ENCODE results near the gene VWF. TPM values are rescaled to one million over a fixed set of nuclear protein-coding genes. Genes with fewer than 3 reads are reported as not detected.

VWF gene
- total and polyA plus RNA-seq, 7 donors = 0.60 to 98.0 (median 42.2) TPM

GRCh38 chr12:5969974-5970690, 154.3 kb downstream of the VWF start:
- TF ChIP-seq POLR2A (IDR thresholded peaks at IDR 0.05) (no peak), POLR2AphosphoS5 (IDR thresholded peaks at IDR 0.05) (no peak)
- 84 to 89% methylated on average over 5 of the region's 5 CpGs for WGBS, 2 donors
- no peak overlapping the region for H3K4me3 ChIP-seq

GRCh38 chr12:5969156-5969973, 155.1 kb downstream of the VWF start:
- no peak for TF ChIP-seq POLR2AphosphoS5 (IDR thresholded peaks at IDR 0.05)
- TF ChIP-seq, protein P1, sequence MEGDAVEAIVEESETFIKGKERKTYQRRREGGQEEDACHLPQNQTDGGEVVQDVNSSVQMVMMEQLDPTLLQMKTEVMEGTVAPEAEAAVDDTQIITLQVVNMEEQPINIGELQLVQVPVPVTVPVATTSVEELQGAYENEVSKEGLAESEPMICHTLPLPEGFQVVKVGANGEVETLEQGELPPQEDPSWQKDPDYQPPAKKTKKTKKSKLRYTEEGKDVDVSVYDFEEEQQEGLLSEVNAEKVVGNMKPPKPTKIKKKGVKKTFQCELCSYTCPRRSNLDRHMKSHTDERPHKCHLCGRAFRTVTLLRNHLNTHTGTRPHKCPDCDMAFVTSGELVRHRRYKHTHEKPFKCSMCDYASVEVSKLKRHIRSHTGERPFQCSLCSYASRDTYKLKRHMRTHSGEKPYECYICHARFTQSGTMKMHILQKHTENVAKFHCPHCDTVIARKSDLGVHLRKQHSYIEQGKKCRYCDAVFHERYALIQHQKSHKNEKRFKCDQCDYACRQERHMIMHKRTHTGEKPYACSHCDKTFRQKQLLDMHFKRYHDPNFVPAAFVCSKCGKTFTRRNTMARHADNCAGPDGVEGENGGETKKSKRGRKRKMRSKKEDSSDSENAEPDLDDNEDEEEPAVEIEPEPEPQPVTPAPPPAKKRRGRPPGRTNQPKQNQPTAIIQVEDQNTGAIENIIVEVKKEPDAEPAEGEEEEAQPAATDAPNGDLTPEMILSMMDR (IDR thresholded peaks at IDR 0.05) = no peak
- no peak for TF ChIP-seq EP300 (IDR thresholded peaks at IDR 0.05)
- no peak for TF ChIP-seq POLR2A (IDR thresholded peaks at IDR 0.05)
- Histone ChIP-seq H3K9me3 (no peaks in the 10 kb centered on the region), H3K27ac (no peak overlapping the region), H3K4me3 (no peak overlapping the region), H3K4me1 (peaks cover 0 to 7% (median 0%) of the 10 kb centered on the region in 4 donors), H3K36me3 (no peaks in the 10 kb centered on the region), H3K27me3 (no peaks in the 10 kb centered on the region)
- intact Hi-C loops (cut with DNase I) = no loop called here
- DNase-seq = no peak
- WGBS, 2 donors = 80 to 87% methylated on average over 17 of the region's 17 CpGs

More at GRCh38 chr12:5969974-5970690, 154.3 kb downstream of the VWF start:
- peaks cover 0 to 7% (median 0%) of the 10 kb centered on the region in 4 donors for H3K4me1 ChIP-seq
- H3K27me3 ChIP-seq = no peaks in the 10 kb centered on the region
- H3K36me3 ChIP-seq = no peaks in the 10 kb centered on the region
- DNase-seq = no peak
- intact Hi-C loops (cut with DNase I) = no loop called here
- H3K9me3 ChIP-seq = no peaks in the 10 kb centered on the region
- no peak overlapping the region for H3K27ac ChIP-seq

GRCh38 chr12:5967645-5968415, 156.6 kb downstream of the VWF start:
- H3K36me3 ChIP-seq = no peaks in the 10 kb centered on the region
- peaks cover 0 to 7% (median 0%) of the 10 kb centered on the region in 4 donors for H3K4me1 ChIP-seq
- no peak for DNase-seq
- H3K27ac ChIP-seq = no peak overlapping the region
- no peaks in the 10 kb centered on the region for H3K9me3 ChIP-seq
- TF ChIP-seq POLR2AphosphoS5 (IDR thresholded peaks at IDR 0.05) = no peak
- no peak for TF ChIP-seq EP300 (IDR thresholded peaks at IDR 0.05)
- TF ChIP-seq, protein P1 (IDR thresholded peaks at IDR 0.05) = no peak
- TF ChIP-seq POLR2A (IDR thresholded peaks at IDR 0.05) = no peak
- 89 to 91% methylated on average over 17 of the region's 17 CpGs for WGBS, 2 donors
- no peaks in the 10 kb centered on the region for H3K27me3 ChIP-seq
- intact Hi-C loops (cut with DNase I) = loop anchor here (2.0 kb wide), 1 partner anchor 71 kb away; no protein-coding TSS in a partner anchor
- no peak overlapping the region for H3K4me3 ChIP-seq

DNA sequence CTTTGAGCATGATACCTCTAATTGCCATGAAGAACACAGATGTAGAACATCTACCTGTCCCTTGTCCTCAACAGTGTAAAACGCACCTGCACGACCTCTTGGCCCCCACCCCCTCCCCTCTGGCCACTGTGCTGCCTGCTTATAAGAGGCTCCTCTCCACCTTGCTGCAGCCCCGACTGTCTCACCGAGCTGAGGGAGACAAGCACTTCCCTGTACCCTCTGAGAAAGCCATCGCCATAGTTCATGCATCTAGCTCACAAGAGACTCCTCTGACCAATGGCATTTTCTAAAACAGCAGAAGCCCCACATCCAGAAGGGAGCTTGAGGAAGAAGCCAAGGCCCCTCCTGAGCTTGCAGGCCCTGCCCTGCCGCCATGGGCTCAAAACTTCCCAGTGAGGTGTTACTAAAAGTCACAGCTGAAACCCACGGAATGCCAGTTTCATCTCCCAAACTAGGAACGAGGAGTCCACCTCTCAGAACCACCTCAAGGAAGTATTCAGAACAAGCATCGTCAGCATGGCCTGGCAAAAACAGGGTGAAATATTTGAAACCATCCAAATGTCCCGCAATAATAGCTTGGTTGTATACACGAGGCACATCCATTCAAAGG, 157.9 kb downstream of the VWF start:
- Histone ChIP-seq H3K36me3 (no peaks in the 10 kb centered on the region), H3K4me3 (no peak overlapping the region), H3K27me3 (no peaks in the 10 kb centered on the region), H3K4me1 (peaks cover 0 to 4% (median 0%) of the 10 kb centered on the region in 4 donors), H3K27ac (no peak overlapping the region), H3K9me3 (no peaks in the 10 kb centered on the region)
- WGBS, 2 donors = 81 to 84% methylated on average over 11 of the region's 11 CpGs
- DNase-seq = no peak
- intact Hi-C loops (cut with DNase I) = loop anchor here (2.0 kb wide), 1 partner anchor 72 kb away; no protein-coding TSS in a partner anchor
- TF ChIP-seq EP300 (IDR thresholded peaks at IDR 0.05) (no peak), POLR2A (IDR thresholded peaks at IDR 0.05) (no peak), POLR2AphosphoS5 (IDR thresholded peaks at IDR 0.05) (no peak)
- TF ChIP-seq, protein P1 (IDR thresholded peaks at IDR 0.05) = no peak

Measured in sigmoid colon (tissue), 7 donors.